ENCODE measurements around the gene PPP4R1. TPM values are rescaled to one million over a fixed set of nuclear protein-coding genes. Genes with fewer than 3 reads are reported as not detected.

Gene PPP4R1
- total and polyA plus RNA-seq, 10 donors, result 11.3 to 135 (median 81.8) TPM

- TF ChIP-seq POLR2A (IDR thresholded peaks at IDR 0.05) (no peak), POLR2AphosphoS5 (IDR thresholded peaks at IDR 0.05) (no peak)
- TF ChIP-seq, protein P1, sequence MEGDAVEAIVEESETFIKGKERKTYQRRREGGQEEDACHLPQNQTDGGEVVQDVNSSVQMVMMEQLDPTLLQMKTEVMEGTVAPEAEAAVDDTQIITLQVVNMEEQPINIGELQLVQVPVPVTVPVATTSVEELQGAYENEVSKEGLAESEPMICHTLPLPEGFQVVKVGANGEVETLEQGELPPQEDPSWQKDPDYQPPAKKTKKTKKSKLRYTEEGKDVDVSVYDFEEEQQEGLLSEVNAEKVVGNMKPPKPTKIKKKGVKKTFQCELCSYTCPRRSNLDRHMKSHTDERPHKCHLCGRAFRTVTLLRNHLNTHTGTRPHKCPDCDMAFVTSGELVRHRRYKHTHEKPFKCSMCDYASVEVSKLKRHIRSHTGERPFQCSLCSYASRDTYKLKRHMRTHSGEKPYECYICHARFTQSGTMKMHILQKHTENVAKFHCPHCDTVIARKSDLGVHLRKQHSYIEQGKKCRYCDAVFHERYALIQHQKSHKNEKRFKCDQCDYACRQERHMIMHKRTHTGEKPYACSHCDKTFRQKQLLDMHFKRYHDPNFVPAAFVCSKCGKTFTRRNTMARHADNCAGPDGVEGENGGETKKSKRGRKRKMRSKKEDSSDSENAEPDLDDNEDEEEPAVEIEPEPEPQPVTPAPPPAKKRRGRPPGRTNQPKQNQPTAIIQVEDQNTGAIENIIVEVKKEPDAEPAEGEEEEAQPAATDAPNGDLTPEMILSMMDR (IDR thresholded peaks at IDR 0.05 in 8 of 11, conservative IDR thresholded peaks at IDR 0.05 in 3 of 11), result no peak
- intact Hi-C loops (cut with DNase I; ENCODE audit: low total_unique reads), result no loop called here
- WGBS, 5 donors, result 73 to 90% (median 78%) methylated on average over 6 of the region's 6 CpGs
- Histone ChIP-seq H3K4me3 (no peak overlapping the region), H3K27me3 (replicated peaks in 1 of 7) (no peaks in the 10 kb centered on the region), H3K4me1 (peaks cover 0 to 4% (median 0%) of the 10 kb centered on the region in 6 donors), H3K27ac (no peak overlapping the region), H3K9me3 (no peaks in the 10 kb centered on the region), H3K36me3 (peaks cover 0 to 99% (median 66%) of the 10 kb centered on the region in 6 donors)
- DNase-seq, result no peak
Measured at GRCh38 chr18:9559253-9559652, 55.1 kb downstream of the PPP4R1 start.

- H3K27me3 ChIP-seq (replicated peaks in 1 of 7), result no peaks in the 10 kb centered on the region
- no peak overlapping the region for H3K27ac ChIP-seq
- H3K9me3 ChIP-seq, result peaks cover 0 to 5% (median 0%) of the 10 kb centered on the region in 8 donors
- no peak overlapping the region for H3K4me3 ChIP-seq
- intact Hi-C loops (cut with DNase I; ENCODE audit: low total_unique reads), result no loop called here
- H3K36me3 ChIP-seq, result peaks cover 0 to 100% (median 70%) of the 10 kb centered on the region in 6 donors
- H3K4me1 ChIP-seq, result peaks cover 0 to 4% (median 0%) of the 10 kb centered on the region in 6 donors
- TF ChIP-seq POLR2AphosphoS5 (IDR thresholded peaks at IDR 0.05) (no peak), POLR2A (IDR thresholded peaks at IDR 0.05) (no peak)
- TF ChIP-seq, protein P1 (IDR thresholded peaks at IDR 0.05 in 8 of 11, conservative IDR thresholded peaks at IDR 0.05 in 3 of 11), result no peak
- 88 to 97% (median 92%) methylated on average over 4 of the region's 4 CpGs for WGBS, 5 donors
- DNase-seq, result no peak
Measured at GRCh38 chr18:9558387-9559064, 55.8 kb downstream of the PPP4R1 start.

DNA sequence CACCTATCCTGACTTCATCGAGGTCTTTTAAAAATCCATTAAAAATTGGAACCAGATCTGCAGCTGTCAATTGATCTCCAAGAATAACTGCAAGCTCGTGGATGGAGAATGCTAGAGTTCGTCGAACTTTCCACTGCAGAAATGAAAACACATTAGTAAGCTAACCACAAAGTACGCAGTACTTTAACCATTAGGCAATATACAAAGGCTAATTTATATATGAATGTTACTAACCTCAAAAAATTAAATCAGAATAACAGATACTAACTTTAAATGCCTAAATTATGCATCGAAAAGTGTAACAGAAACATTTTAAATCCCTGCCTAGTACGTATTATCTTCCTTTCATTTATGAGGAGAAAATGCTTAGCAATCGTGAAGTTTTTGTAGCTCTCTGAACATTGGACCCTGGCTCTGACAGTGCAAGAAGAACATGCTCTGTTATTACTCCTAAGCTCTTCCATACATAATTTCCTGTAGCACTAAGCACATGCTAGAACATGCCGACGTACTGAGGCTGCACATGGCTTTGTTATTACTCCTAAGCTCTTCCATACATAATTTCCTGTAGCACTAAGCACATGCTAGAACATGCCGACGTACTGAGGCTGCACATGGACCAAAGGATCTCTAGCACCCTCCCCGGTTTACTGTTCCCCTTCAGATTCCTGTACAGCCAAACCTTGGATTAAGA, 57.0 kb downstream of the PPP4R1 start:
- H3K9me3 ChIP-seq, result peaks cover 0 to 14% (median 8%) of the 10 kb centered on the region in 8 donors
- H3K27me3 ChIP-seq (replicated peaks in 1 of 7), result no peaks in the 10 kb centered on the region
- intact Hi-C loops (cut with DNase I; ENCODE audit: low total_unique reads), result no loop called here
- H3K4me1 ChIP-seq, result peaks cover 0 to 4% (median 0%) of the 10 kb centered on the region in 6 donors
- no peak overlapping the region for H3K4me3 ChIP-seq
- H3K36me3 ChIP-seq, result peaks cover 0 to 100% (median 70%) of the 10 kb centered on the region in 6 donors
- H3K27ac ChIP-seq, result no peak overlapping the region
- DNase-seq, result no peak
- 89 to 95% (median 94%) methylated on average over 13 of the region's 13 CpGs for WGBS, 5 donors
- TF ChIP-seq POLR2A (IDR thresholded peaks at IDR 0.05) (no peak), POLR2AphosphoS5 (IDR thresholded peaks at IDR 0.05) (no peak)
- TF ChIP-seq, protein P1 (IDR thresholded peaks at IDR 0.05 in 8 of 11, conservative IDR thresholded peaks at IDR 0.05 in 3 of 11), result no peak

DNA sequence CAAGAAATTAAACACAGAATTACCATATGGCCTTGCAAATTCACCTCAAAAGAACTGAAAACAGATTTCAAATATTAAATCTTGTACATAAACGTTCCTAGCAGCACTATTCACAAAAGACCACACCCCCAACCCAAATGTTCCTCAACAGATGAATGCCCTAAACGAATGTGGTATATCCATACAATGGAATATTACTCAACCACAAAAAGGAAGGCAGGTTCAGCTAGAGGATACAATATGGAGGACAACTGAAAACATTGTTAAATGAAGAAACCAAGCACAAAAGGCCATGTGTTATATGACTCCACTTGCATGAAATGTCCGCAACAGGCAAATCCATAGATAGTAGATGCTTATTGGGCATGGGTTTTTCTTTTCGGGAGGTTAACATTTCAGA, 61.7 kb downstream of the PPP4R1 start:
- H3K27me3 ChIP-seq (replicated peaks in 1 of 7), result no peaks in the 10 kb centered on the region
- no peak overlapping the region for H3K27ac ChIP-seq
- H3K36me3 ChIP-seq, result peaks cover 0 to 100% (median 96%) of the 10 kb centered on the region in 6 donors
- intact Hi-C loops (cut with DNase I; ENCODE audit: low total_unique reads), result no loop called here
- peaks cover 0 to 16% (median 8%) of the 10 kb centered on the region in 8 donors for H3K9me3 ChIP-seq
- no peak for DNase-seq
- no peak overlapping the region for H3K4me3 ChIP-seq
- no peak for TF ChIP-seq POLR2A (IDR thresholded peaks at IDR 0.05)
- TF ChIP-seq POLR2AphosphoS5 (IDR thresholded peaks at IDR 0.05), result no peak
- TF ChIP-seq, protein P1 (IDR thresholded peaks at IDR 0.05 in 8 of 11, conservative IDR thresholded peaks at IDR 0.05 in 3 of 11), result no peak
- WGBS, 5 donors, result 89 to 97% (median 92%) methylated on average over 4 of the region's 4 CpGs
- H3K4me1 ChIP-seq, result no peaks in the 10 kb centered on the region

All from spleen (tissue), 11 donors.